DND-41 (cell line): ENCODE measurements around the gene CHRDL1.

Experiments
- CTCF ChIP-seq: IDR thresholded peaks from 2 replicates; pipeline ENCODE4 v1.5.1; 2012; ENCODE audit warnings: borderline replicate concordance, low read length, moderate library complexity, mild to moderate bottlenecking; ENCODE audit not compliant: poor library complexity, severe bottlenecking; ENCODE audit errors: extremely low read depth
- EZH2 ChIP-seq: IDR thresholded peaks from 3 replicates; pipeline ENCODE4 v1.6.1; 2012; ENCODE audit warnings: borderline replicate concordance, low read depth, mild to moderate bottlenecking, moderate library complexity, low read length, inconsistent platforms; ENCODE audit not compliant: severe bottlenecking

GRCh38 chrX:110806145-110806544, 10.5 kb upstream of the CHRDL1 start:
- no peak for TF ChIP-seq CTCF
- TF ChIP-seq EZH2 = no peak
